Urinary bladder (tissue), 2 donors: ENCODE results near the gene C7orf33. TPM values are rescaled to one million over a fixed set of nuclear protein-coding genes. Genes with fewer than 3 reads are reported as not detected.

Experiments used
- polyA plus RNA-seq: library from polyadenylated mRNA; stranded (reverse); fragments of 200-250 nt; gene quantifications from one replicate; pipeline ENCODE4 v1.2.3, GENCODE V29; 2013
- total RNA-seq: library from RNA; depleted of rRNA; stranded (reverse); fragments of >200 nt; gene quantifications from one replicate; pipeline ENCODE4 v1.2.3, GENCODE V29; 2014
- donor health status: healthy.

Gene C7orf33
- total and polyA plus RNA-seq, 2 donors: not detected

Other genes with a start within 250 kb of the C7orf33 start
- gene CUL1, start 108.1 kb downstream of the C7orf33 start, total RNA-seq: 49.8 TPM
- 48.4 TPM for gene CUL1, start 108.1 kb downstream of the C7orf33 start, polyA plus RNA-seq